HL-60 (cell line): ENCODE results near the gene DOCK8.

ENCODE experiments used
- DNase-seq, 2 experiments: peaks; one replicate each; pipeline ENCODE4 v3.0.0-alpha.2; 2010 to 2020; ENCODE audit warnings: low read depth in 1 of 2, low spot score in 1 of 2
- H3K27ac ChIP-seq: fragments of 250-450 bp; sonication (Bioruptor Pico); replicated peaks from 2 replicates; pipeline ENCODE4 v1.5.1; 2020; ENCODE audit warnings: mild to moderate bottlenecking, moderate library complexity
- H3K27me3 ChIP-seq: fragments of 250-450 bp; sonication (Bioruptor Pico); 2 replicates; pipeline ENCODE4 v1.5.1; 2021; ENCODE audit warnings: mild to moderate bottlenecking, moderate library complexity; ENCODE audit not compliant: insufficient read depth, poor library complexity, severe bottlenecking
- H3K4me3 ChIP-seq: replicated peaks from 2 replicates; pipeline ENCODE4 v1.5.1; 2011; ENCODE audit warnings: mild to moderate bottlenecking, control low read depth, low read length; ENCODE audit not compliant: insufficient read depth
- CTCF ChIP-seq: IDR thresholded peaks from one replicate; pipeline ENCODE4 v1.5.1; 2011; ENCODE audit warnings: low read length, control low read depth, inconsistent platforms; ENCODE audit not compliant: insufficient read depth
- GABPA ChIP-seq: IDR thresholded peaks from 2 replicates; pipeline ENCODE4 v1.6.1; 2012; ENCODE audit warnings: low read depth
- POLR2AphosphoS5 ChIP-seq: IDR thresholded peaks from 2 replicates; pipeline ENCODE4 v1.6.1; 2012; ENCODE audit warnings: low read depth
- REST ChIP-seq: IDR thresholded peaks from 2 replicates; pipeline ENCODE4 v1.6.1; 2012; ENCODE audit warnings: low read depth; ENCODE audit not compliant: insufficient replicate concordance
- SPI1 ChIP-seq: IDR thresholded peaks from 2 replicates; pipeline ENCODE4 v1.6.1; 2012; ENCODE audit warnings: low read depth, mild to moderate bottlenecking, borderline replicate concordance

Gene DOCK8

GRCh38 chr9:365436-365835 is 150.8 kb downstream of the DOCK8 start:
- no peak for DNase-seq
- H3K27me3 ChIP-seq, result no peaks in the 10 kb centered on the region
- TF ChIP-seq CTCF (no peak), POLR2AphosphoS5 (no peak), REST (no peak), GABPA (no peak), SPI1 (no peak)
- H3K27ac ChIP-seq, result no peak overlapping the region
- no peak overlapping the region for H3K4me3 ChIP-seq

- no peak for DNase-seq
- H3K4me3 ChIP-seq, result no peak overlapping the region
- no peaks in the 10 kb centered on the region for H3K27me3 ChIP-seq
- TF ChIP-seq GABPA, result no peak
- no peak for TF ChIP-seq REST
- no peak for TF ChIP-seq POLR2AphosphoS5
- TF ChIP-seq SPI1, result no peak
- no peak for TF ChIP-seq CTCF
- no peak overlapping the region for H3K27ac ChIP-seq
Measured at GRCh38 chr9:366620-367019, 152.0 kb downstream of the DOCK8 start.

- no peak overlapping the region for H3K27ac ChIP-seq
- no peaks in the 10 kb centered on the region for H3K27me3 ChIP-seq
- no peak for DNase-seq
- TF ChIP-seq REST (no peak), POLR2AphosphoS5 (no peak), GABPA (no peak), SPI1 (no peak), CTCF (no peak)
- H3K4me3 ChIP-seq, result no peak overlapping the region
Measured at GRCh38 chr9:370086-370485, 155.4 kb downstream of the DOCK8 start.
